ENCODE data around the gene ZNF563.
"Not testable (repeated sequence)": the region's sequence is repeated elsewhere in the genome, so short reads cannot be mapped to it uniquely, and the experiment has no call there.

Gene ZNF563

DNA sequence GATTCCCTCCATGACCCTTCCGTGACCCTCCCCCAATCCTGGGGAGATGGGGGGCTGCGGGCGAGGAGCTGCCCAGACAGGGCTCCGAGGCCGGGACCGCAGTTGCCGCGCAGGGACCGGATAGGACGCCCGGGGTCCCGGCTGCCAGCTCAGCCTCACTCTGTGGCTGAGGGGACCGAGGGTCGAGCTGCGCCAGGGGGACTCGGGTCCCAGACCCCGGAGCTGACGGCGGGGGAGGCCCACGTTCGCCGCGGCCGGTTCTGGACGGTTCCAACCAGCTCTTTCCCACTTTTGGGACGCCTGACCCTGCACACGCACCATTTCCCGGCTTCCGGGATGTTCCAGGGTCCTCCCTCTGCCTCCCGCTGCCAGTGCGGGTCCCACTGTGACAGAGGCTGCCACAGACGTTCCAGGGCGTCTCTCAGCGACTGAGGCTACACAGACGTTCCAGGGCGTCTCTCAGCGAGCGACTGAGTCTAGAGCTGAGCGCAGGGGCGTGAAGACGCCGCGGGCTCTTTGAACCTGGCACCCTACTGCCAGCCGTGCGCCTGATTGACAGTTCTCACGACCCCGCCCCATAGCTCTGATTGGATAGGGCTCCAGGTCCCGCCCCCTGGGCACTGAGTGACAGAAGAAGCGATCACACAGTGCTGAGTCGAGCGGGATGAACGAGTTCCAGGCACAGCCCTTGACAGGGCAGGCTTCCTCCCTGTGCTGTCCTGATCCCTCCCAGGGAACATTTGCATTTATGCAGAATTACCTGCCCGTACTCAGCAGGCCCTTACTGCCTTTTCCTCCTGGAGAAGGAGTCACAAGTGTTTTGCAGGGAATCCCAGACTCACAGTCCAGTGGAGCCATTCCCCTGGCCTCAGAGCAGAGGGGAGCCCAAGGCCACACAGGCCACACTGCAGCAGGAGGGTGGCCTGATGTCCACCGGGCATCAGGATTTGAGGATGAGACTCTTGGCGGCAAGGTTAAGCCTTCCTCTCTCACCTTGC, at the start of gene ZNF563:
Gene ZNF563, minus strand, starts transcription at position 472 of the 998 bp plus-strand sequence. Its CDS starts 151 bp downstream, at position 321.
- DNase-seq, result peak; percentile 99 to 100

GRCh38 chr19:12380444-12380737, 47.0 kb upstream of the ZNF563 start:
- no peak for DNase-seq

DNA sequence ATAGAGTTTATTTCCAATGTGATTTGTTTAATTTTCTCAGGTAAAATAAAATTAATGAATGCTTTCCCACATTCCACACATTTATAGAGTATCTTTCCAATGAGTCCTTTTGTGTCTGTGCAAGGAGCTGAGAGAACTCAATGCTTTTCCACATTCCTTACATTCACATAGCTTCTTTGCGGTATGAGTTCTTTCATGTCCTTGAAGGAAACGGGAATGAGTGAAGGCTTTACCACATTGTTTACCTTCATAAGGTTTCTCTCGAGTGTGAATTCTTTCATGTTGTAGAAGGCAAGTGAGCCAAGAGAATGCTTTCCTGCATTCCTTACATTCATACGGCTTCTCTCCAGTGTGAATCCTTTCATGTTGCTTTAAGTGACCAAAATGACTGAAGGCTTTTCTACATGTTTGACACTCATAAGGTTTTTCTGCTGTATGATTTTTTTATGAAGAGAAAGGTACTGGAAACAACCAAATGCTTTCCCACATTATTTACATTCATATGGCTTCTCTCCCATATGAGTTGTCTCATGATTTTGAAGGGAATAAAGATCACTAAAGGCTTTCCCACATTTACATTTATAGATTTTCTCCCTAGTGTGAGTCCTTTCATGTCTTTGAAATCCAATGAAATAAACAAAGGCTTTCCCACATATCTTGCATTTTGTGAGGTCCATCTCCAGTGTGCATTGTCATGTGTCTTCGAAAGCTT, 46.5 kb upstream of the ZNF563 start:
- DNase-seq, result no peak

DNA sequence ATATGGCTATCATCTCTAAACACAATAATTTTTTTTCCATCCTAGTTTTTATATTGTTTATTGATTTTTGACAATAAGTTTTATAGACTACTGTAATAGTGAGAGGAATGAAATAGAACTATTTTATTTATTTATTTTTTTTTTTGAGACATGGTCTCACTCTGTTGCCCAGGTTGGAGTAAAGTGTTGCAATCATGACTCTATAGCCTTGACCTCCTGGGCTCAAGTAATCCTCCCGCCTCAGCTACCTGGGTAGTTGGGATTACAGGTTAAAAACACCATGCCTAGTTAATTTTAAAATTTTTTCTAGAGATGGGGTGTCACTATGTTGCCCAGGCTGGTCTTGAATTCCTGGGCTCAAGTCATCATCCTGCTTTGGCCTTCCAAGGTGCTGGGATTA, 40.6 kb upstream of the ZNF563 start:
- no peak for DNase-seq

GRCh38 chr19:12365236-12366162, 32.1 kb upstream of the ZNF563 start, which contains the start of gene ZNF442:
TSS of gene ZNF442 (minus strand) at chr19:12365683. CDS start at chr19:12363631, 2,052 bp downstream.
- DNase-seq, result peak; percentile 90 to 91

- DNase-seq, result peak in 1 of 2 experiments; percentile 21
Measured at GRCh38 chr19:12364391-12365235, 31.2 kb upstream of the ZNF563 start.

DNA sequence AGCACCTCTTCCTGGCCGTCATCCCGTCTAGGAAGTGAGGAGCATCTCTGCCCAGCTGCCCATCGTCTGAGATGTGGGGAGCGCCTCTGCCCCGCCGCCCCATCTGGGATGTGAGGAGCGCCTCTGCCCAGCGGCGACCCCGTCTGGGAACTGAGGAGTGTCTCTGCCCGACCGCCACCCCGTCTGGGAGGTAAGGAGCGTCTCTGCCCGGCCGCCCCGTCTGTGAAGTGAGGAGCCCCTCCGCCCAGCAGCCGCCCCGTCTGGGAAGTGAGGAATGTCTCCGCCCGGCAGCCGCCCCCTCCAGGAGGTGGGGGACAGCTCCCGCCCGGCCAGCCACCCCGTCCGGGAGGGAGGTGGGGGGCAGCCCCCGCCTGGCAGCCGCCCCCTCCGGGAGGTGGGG, 28.8 kb upstream of the ZNF563 start:
- DNase-seq, result not testable (repeated sequence)

DNA sequence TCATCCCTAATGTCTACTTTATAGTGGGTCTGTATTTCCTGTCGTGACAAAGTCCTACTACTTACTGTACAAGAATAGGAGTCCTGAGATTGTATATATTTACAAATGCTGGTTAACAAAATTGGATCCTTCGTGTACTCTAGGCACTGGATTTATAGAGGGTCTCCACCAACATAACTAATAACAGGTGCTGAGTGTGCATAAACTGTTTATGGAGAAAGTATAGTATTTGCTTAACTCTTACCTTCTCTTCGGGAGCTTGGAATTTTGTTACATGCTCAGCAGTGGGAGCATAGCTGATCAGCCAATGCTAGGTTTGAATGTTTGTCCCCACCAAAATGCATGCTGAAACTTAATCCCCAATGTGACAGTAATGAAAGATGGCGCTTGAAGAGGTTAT, 19.9 kb upstream of the ZNF563 start:
- no peak for DNase-seq

GRCh38 chr19:12350890-12351197, 17.4 kb upstream of the ZNF563 start:
- no peak for DNase-seq

- no peak for DNase-seq
Measured at GRCh38 chr19:12350185-12350889, 16.9 kb upstream of the ZNF563 start.

DNA sequence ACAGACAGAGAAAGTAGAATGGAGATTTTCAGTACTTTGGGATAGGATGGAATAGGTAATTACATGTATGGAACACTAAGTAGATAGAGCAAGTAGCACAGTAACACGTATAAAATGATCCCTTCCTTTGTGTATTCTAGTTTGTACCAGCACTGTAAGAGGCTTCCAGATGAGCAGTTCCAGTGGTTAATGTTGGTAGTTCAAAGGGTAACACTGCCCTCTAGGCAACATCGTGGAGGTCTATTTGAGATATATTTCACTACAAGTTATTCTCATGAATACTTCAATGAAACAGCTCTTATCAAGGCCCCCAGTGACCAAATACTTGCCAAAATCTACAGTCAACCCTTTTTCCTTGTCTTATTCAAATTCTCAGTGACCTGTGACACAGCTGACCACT, 13.5 kb upstream of the ZNF563 start:
- DNase-seq, result no peak

DNA sequence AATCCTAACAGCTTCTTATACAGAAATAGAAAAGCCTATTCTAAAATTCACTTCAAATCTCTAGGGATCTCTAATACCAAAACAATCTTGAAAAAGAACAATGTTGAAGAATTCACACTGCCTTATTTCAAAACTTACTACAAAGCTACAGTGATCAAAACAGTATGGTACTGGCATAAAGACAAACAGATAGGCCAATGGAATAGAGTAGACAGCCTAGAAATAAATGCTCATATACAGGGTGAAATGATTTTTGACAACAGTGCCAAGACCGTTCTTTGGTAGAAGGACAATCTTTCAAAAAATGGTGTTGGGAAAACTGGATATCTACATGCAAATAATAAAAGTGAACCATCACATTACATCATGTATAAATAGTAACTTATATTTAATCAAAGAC, 11.8 kb upstream of the ZNF563 start:
- DNase-seq, result no peak

DNA sequence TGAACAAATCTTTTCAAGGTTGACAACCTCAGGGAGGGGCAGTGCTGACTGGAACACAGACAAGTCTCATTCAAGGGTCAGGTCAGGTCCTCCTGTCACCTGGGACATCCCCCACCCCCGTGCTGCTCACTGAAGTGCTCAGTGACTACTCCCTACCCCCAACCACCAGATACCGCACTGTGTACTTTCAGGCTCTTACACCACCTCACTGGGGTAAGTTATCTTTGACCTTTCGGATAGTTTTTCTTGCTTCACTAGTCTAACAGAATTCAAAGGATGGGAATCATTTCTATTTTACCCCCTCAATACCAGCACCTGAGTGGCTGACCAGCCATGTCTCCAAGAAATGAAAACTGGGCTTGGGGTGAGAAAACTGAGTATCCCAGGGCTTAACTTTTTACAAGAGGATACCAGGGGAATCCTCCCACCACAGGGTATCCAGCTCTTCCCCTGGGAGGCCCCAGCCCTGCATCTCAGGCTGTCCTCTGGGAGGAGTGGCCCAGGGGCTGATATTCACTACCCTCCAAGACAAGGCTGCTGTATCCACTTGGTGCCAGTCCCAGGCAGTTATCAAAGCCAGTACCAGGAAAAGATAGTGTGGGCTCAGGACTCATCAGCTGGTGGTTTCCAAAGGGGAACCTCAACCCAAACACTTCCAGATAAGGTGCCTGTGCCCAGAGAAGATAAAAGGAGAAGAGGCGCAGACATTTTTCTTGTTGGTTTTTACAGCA, 2.1 kb downstream of the ZNF563 start:
- DNase-seq, result peak; percentile 81 to 85

- DNase-seq, result no peak
Measured at GRCh38 chr19:12330340-12330739, 3.1 kb downstream of the ZNF563 start.

GRCh38 chr19:12325690-12326089, 7.7 kb downstream of the ZNF563 start:
- DNase-seq, result no peak

GRCh38 chr19:12318782-12319413, 14.5 kb downstream of the ZNF563 start:
- DNase-seq, result no peak

DNA sequence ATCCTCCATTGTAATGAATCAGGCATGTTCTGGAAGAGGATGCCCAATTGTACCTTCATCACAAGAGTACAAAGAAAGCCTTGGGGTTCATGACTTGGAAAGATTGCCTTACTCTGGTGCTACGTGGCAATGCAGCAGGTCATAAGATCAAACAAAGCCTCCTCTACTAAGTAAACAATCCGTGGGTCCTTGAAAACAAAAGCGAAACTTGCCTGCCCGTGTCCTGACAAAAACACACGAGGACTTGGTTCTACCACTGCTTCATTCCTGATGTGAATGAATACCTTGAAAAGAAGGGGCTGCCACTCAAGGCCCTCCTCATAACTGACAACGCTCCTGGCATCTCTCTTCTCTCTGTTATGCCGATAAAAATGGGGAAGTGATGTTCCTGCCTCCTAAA, 18.9 kb downstream of the ZNF563 start:
- DNase-seq, result no peak

DNA sequence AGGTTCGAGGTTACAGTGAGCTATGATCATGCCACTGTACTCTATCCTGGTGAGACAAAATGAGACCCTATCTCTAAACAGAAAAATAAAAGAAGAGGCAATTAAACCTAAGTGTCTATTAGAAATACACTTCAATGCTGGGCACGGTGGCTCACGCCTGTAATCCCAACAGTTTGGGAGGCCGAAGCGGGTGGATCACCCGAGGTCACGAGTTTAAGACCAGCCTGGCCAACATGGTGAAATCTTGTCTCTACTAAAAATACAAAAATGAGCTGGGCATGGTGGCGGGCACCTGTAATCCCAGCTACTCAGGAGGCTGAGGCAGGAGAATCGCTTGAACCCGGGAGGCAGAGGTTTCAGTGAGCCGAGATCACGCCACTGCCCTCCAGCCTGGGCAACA, 24.5 kb downstream of the ZNF563 start:
- DNase-seq, result not testable (repeated sequence)

- DNase-seq, result no peak
Measured at GRCh38 chr19:12295191-12295590, 38.2 kb downstream of the ZNF563 start.

Measured in activated T-cell treated with anti-CD3 and anti-CD28 coated beads, Interleukin-2, amount 50 U/mL, for 48 hours (primary cell).